Tibial nerve (tissue), 4 donors: Measurements from ENCODE around the gene CCDC106. TPM values are rescaled to one million over a fixed set of nuclear protein-coding genes. Genes with fewer than 3 reads are reported as not detected.
A peak's percentile ranks its signal among the peaks of the same experiment; 100 is the strongest.

Experiments used
- DNase-seq, 2 donors: peaks; one replicate each; pipeline ENCODE4 v3.0.0-alpha.2; 2019; ENCODE audit warnings: low spot score in 2 of 2
- H3K27ac ChIP-seq, 4 donors: fragments of 200-600 bp; sonication (generic) in 3 of 4; one replicate each; pipeline ENCODE4 v1.5.1; 2017 to 2019; ENCODE audit warnings: mild to moderate bottlenecking in 1 of 4
- H3K27me3 ChIP-seq, 2 donors: fragments of 200-600 bp; sonication (generic) in 1 of 2; one replicate each; pipeline versions ENCODE4 v1.5.1 to v1.6.0; 2017 to 2019
- H3K36me3 ChIP-seq, 3 donors: fragments of 200-600 bp; sonication (generic); one replicate each; pipeline ENCODE4 v1.5.1; 2018 to 2019
- H3K4me1 ChIP-seq, 4 donors: fragments of 200-600 bp; sonication (generic) in 3 of 4; one replicate each; pipeline ENCODE4 v1.5.1; 2017 to 2019
- H3K4me3 ChIP-seq, 4 donors: fragments of 200-600 bp; sonication (generic) in 3 of 4; one replicate each; pipeline ENCODE4 v1.5.1; 2017 to 2019; ENCODE audit warnings: mild to moderate bottlenecking in 1 of 4, moderate library complexity in 1 of 4
- H3K9me3 ChIP-seq, 4 donors: fragments of 200-600 bp; sonication (generic) in 3 of 4; one replicate each; pipeline ENCODE4 v1.5.1; 2017 to 2019
- CTCF ChIP-seq, 5 experiments: fragments of 200-600 bp in 3 of 5; fragments of 450-650 bp in 2 of 5; sonication (generic) in 3 of 5; IDR thresholded peaks; one replicate each; pipeline ENCODE4 v1.5.1; 2016 to 2019; ENCODE audit warnings: antibody characterized with exemption in 5 of 5, mild to moderate bottlenecking in 3 of 5, moderate library complexity in 2 of 5
- EP300 ChIP-seq, 2 donors: sonication (generic); formaldehyde crosslinking; IDR thresholded peaks; one replicate each; pipeline ENCODE4 v1.6.1; 2017; ENCODE audit warnings: antibody characterized with exemption in 2 of 2, mild to moderate bottlenecking in 1 of 2
- POLR2A ChIP-seq, 2 donors: fragments of 450-650 bp; IDR thresholded peaks; one replicate each; pipeline ENCODE4 v1.6.1; 2017; ENCODE audit warnings: antibody characterized with exemption in 2 of 2, mild to moderate bottlenecking in 2 of 2, moderate library complexity in 2 of 2
- WGBS, 2 donors: methylation state at CpG; one replicate each; pipeline ENCODE4 v1.1.5; 2018; 5-methylcytosine and 5-hydroxymethylcytosine counted together
- total RNA-seq, 4 donors: library from RNA; depleted of rRNA; stranded (reverse); fragments of >200 nt; gene quantifications; one replicate each; pipeline ENCODE4 v1.1.0, GENCODE V29; 2016

CCDC106 gene
- total RNA-seq, 4 donors from 2014 or later: 14.5 to 39.6 (median 16.1) TPM

GRCh38 chr19:55687281-55688201 is 39.5 kb downstream of the CCDC106 start:
- DNase-seq: no peak
- Histone ChIP-seq H3K4me3 (no peak overlapping the region), H3K27ac (peak overlapping the region in 1 of 4 donors; percentile 62), H3K36me3 (peaks cover 0 to 100% (median 46%) of the 10 kb centered on the region in 3 donors), H3K9me3 (no peaks in the 10 kb centered on the region), H3K4me1 (peaks cover 0 to 23% (median 0%) of the 10 kb centered on the region in 4 donors), H3K27me3 (no peaks in the 10 kb centered on the region)
- TF ChIP-seq EP300 (IDR thresholded peaks at IDR 0.05) (no peak), CTCF (IDR thresholded peaks at IDR 0.05) (no peak), POLR2A (IDR thresholded peaks at IDR 0.05) (no peak)
- 87 to 90% methylated on average over 22 of the region's 22 CpGs for WGBS, 2 donors

GRCh38 chr19:55688422-55689218 is 40.6 kb downstream of the CCDC106 start:
- H3K9me3 ChIP-seq: no peaks in the 10 kb centered on the region
- peak overlapping the region in 1 of 4 donors; percentile 62 for H3K27ac ChIP-seq
- WGBS, 2 donors: 73 to 77% methylated on average over 20 to 27 of the region's 27 CpGs
- no peak for DNase-seq
- H3K36me3 ChIP-seq: peaks cover 0 to 100% (median 51%) of the 10 kb centered on the region in 3 donors
- no peak overlapping the region for H3K4me3 ChIP-seq
- TF ChIP-seq POLR2A (IDR thresholded peaks at IDR 0.05) (no peak), CTCF (IDR thresholded peaks at IDR 0.05) (no peak), EP300 (IDR thresholded peaks at IDR 0.05) (no peak)
- H3K27me3 ChIP-seq: no peaks in the 10 kb centered on the region
- H3K4me1 ChIP-seq: peaks cover 0 to 23% (median 0%) of the 10 kb centered on the region in 4 donors

- WGBS, 2 donors: 92 to 93% methylated on average over 31 to 35 of the region's 35 CpGs
- H3K4me3 ChIP-seq: no peak overlapping the region
- DNase-seq: no peak
- TF ChIP-seq EP300 (IDR thresholded peaks at IDR 0.05) (no peak), POLR2A (IDR thresholded peaks at IDR 0.05) (no peak), CTCF (IDR thresholded peaks at IDR 0.05) (no peak)
- no peak overlapping the region for H3K27ac ChIP-seq
- H3K36me3 ChIP-seq: peaks cover 0 to 100% (median 51%) of the 10 kb centered on the region in 3 donors
- no peaks in the 10 kb centered on the region for H3K9me3 ChIP-seq
- no peaks in the 10 kb centered on the region for H3K27me3 ChIP-seq
- peaks cover 0 to 23% (median 0%) of the 10 kb centered on the region in 4 donors for H3K4me1 ChIP-seq
Observed at GRCh38 chr19:55689411-55690108, 41.5 kb downstream of the CCDC106 start.

GRCh38 chr19:55690109-55690768 is 42.2 kb downstream of the CCDC106 start:
- no peak for TF ChIP-seq POLR2A (IDR thresholded peaks at IDR 0.05)
- no peak for TF ChIP-seq CTCF (IDR thresholded peaks at IDR 0.05)
- no peak for TF ChIP-seq EP300 (IDR thresholded peaks at IDR 0.05)
- H3K4me3 ChIP-seq: no peak overlapping the region
- H3K4me1 ChIP-seq: peaks cover 0 to 23% (median 0%) of the 10 kb centered on the region in 4 donors
- H3K9me3 ChIP-seq: no peaks in the 10 kb centered on the region
- DNase-seq: no peak
- 87 to 88% methylated on average over 24 to 25 of the region's 25 CpGs for WGBS, 2 donors
- peaks cover 0 to 100% (median 48%) of the 10 kb centered on the region in 3 donors for H3K36me3 ChIP-seq
- no peaks in the 10 kb centered on the region for H3K27me3 ChIP-seq
- H3K27ac ChIP-seq: no peak overlapping the region
